GM18505 (cell line): ENCODE data around the gene DDIT3.

ENCODE experiments used
- ATAC-seq: cut with Tn5 transposase; IDR thresholded peaks from one replicate; pipeline ENCODE4 v1.9.1; 2021; ENCODE audit not compliant: unreplicated experiment
- POLR2A ChIP-seq: IDR thresholded peaks from 4 replicates; pipeline ENCODE4 v1.6.1; 2011; ENCODE audit warnings: borderline replicate concordance; ENCODE audit not compliant: insufficient read depth, insufficient read length; ENCODE audit errors: extremely low read depth

DDIT3 gene

DNA sequence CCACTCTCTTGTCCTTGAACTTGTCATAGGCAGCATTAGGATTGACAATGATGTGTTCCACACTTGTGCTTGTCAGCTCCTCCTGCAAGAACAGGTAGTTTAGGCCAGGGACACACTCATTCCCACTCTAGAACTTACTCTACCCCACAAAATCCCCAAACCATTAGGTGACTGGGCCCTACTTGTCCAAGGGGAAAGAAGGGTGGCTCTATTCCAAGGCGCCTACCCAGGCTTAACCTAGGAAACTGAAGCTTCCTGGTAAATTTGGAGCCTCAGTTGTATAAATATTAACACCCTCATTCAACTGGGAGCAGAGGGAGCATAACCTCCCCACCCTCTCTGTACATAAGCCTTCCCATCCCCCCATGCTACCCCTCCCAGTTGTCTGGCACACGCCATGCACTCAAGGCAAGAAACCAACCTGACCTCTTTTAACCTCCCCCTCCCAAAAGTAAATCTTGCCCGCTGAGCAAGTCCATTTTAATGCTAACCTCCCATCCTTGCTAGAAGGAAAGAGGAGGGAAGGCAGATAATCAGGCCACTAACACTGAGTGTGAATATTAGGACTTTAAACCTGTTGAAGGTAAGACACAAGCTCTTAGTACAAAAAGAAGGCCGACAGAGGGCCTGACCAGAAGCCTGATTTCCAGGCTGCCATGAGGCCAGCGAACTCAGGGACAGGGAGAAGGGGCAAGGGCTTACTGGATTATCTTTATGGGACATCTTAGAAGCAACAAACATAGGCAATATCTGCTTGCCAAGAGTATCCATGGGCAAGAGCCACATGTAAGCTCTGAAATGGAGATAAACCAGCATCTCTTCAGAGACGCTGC is 15.7 kb upstream of the DDIT3 start:
- no peak for ATAC-seq
- TF ChIP-seq POLR2A: no peak

GRCh38 chr12:57534991-57535543 is 14.8 kb upstream of the DDIT3 start:
- ATAC-seq: no peak
- no peak for TF ChIP-seq POLR2A

- no peak for ATAC-seq
- TF ChIP-seq POLR2A: no peak
These were observed 13.9 kb upstream of the DDIT3 start for GRCh38 chr12:57534250-57534649.

DNA sequence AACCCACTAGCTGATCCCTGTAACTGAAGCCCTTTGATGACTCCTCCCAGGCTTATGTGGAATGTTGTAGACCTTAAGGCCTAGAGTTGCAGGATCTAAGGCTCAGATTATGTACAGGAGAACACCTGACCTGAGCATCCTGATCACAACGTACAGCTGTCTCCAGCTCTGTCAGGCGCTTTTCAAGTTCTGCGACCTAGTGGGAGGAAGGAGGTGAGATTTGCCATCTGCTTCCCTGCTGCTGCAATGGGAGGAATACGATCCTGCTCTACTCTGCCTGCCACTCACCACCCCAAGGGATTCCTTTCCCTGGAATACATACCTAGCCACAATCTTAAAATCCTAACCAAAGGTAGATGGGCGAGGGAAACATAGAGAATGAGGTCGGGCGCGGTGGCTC is 12.8 kb upstream of the DDIT3 start:
- ATAC-seq: no peak
- no peak for TF ChIP-seq POLR2A

GRCh38 chr12:57531836-57532235 is 11.5 kb upstream of the DDIT3 start:
- TF ChIP-seq POLR2A: no peak
- ATAC-seq: no peak

- TF ChIP-seq POLR2A: no peak
- ATAC-seq: no peak
These were observed 10.3 kb upstream of the DDIT3 start for GRCh38 chr12:57530396-57531142.

DNA sequence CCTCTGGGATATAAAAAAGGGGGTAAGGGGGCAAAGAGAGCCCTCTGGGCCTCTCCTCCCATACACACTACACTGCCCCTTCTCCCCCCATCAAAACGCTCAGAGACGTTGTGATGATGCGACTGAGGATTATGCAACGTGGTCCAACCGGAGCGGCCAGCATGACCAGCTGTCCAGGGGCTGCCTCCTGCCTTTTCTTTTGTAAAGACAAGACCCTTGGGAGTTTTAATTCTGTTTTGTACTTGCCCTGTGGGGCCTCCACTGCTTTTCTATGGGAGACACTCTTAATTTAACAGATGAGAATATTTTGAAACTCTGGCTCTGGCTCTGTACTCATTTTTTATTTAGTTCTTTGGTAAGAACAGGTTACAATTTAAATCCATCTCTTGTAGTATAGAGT is 9.5 kb upstream of the DDIT3 start:
- TF ChIP-seq POLR2A: no peak
- no peak for ATAC-seq

- TF ChIP-seq POLR2A: no peak
- ATAC-seq: no peak
These were observed 8.7 kb upstream of the DDIT3 start for GRCh38 chr12:57528831-57529555.

DNA sequence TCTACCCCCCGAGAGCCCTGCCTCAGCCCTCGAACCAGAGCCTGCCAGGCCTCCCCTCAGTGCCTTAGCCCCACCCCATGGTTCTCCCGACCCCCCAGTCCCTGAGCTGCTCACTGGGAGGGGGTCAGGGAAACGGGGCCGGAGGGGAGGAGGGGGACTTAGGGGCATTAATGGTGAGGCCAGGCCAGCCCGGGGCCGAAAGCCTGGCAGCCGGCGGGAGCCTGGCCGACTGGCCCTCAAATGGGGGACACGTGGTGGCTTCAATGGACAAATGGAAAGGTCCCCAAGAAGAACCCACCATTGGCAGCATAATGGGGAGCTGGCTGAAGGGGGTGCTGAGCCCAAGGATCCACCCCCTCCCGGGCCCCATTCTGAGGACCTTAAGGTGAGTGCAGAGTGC is 7.9 kb upstream of the DDIT3 start:
- no peak for TF ChIP-seq POLR2A
- no peak for ATAC-seq

GRCh38 chr12:57527184-57527583 is 6.9 kb upstream of the DDIT3 start:
- TF ChIP-seq POLR2A: no peak
- no peak for ATAC-seq

GRCh38 chr12:57526477-57527126 is 6.3 kb upstream of the DDIT3 start:
- no peak for ATAC-seq
- no peak for TF ChIP-seq POLR2A

- TF ChIP-seq POLR2A: no peak
- no peak for ATAC-seq
These were observed 5.5 kb upstream of the DDIT3 start for GRCh38 chr12:57525615-57526383.
